Measurements from ENCODE around the gene KLHL26.

- peak; percentile 69 to 93 (median 82) for TF ChIP-seq CTCF (IDR thresholded peaks at IDR 0.05)
- no peak for TF ChIP-seq POLR2AphosphoS5 (IDR thresholded peaks at IDR 0.05; ENCODE audit: insufficient read depth in 1 of 2, low read depth in 1 of 2)
Measured at GRCh38 chr19:18594096-18594823, 42.6 kb upstream of the KLHL26 start.

Data from vagina (tissue), 2 donors.